Neural cell (in vitro differentiated cells): ENCODE measurements around the gene DAPK2. TPM values are rescaled to one million over a fixed set of nuclear protein-coding genes. Genes with fewer than 3 reads are reported as not detected.

Source experiments
- H2AFZ ChIP-seq: fragments of 200-600, 300-800 bp; sonication (generic), shearing (Covaris generic); 2 replicates; pipeline ENCODE4 v1.6.0; 2014; ENCODE audit warnings: low read depth, mild to moderate bottlenecking, antibody characterized with exemption, low read length, moderate library complexity
- H3F3A ChIP-seq: fragments of 200-600 bp; shearing (Covaris generic); 2 replicates; pipeline ENCODE4 v1.6.1; 2016; ENCODE audit warnings: mild to moderate bottlenecking, moderate library complexity, mixed read lengths, antibody characterized with exemption, low read length; ENCODE audit not compliant: insufficient read depth, poor library complexity, severe bottlenecking
- H3K27ac ChIP-seq: fragments of 200-600, 300-800 bp; sonication (generic), shearing (Covaris generic); 2 replicates; pipeline ENCODE4 v1.5.1; 2014; ENCODE audit warnings: mild to moderate bottlenecking, low read length, moderate library complexity
- H3K27me3 ChIP-seq: fragments of 300-800, 200-600 bp; sonication (generic), shearing (Covaris generic); 2 replicates; pipeline ENCODE4 v1.6.0; 2014; ENCODE audit warnings: mild to moderate bottlenecking, low read depth, low read length, moderate library complexity; ENCODE audit not compliant: insufficient read depth
- H3K36me3 ChIP-seq: fragments of 300-800, 200-600 bp; sonication (generic), shearing (Covaris generic); 2 replicates; pipeline ENCODE4 v1.5.1; 2014; ENCODE audit warnings: mild to moderate bottlenecking, antibody characterized with exemption, low read length, moderate library complexity; ENCODE audit not compliant: insufficient read depth
- H3K4me2 ChIP-seq: fragments of 300-800, 200-600 bp; sonication (generic), shearing (Covaris generic); 2 replicates; pipeline ENCODE4 v1.6.0; 2014; ENCODE audit warnings: mild to moderate bottlenecking, low read length
- H3K4me3 ChIP-seq: fragments of 300-800, 200-600 bp; sonication (generic), shearing (Covaris generic); 2 replicates; pipeline ENCODE4 v1.5.1; 2014; ENCODE audit warnings: mild to moderate bottlenecking, low read length, moderate library complexity
- H3K79me2 ChIP-seq: fragments of 200-600 bp; shearing (Covaris generic); replicated peaks from 2 replicates; pipeline ENCODE4 v1.6.0; 2014; ENCODE audit warnings: mild to moderate bottlenecking, low read length, moderate library complexity; ENCODE audit not compliant: insufficient read depth
- H3K9ac ChIP-seq: fragments of 300-800, 200-600 bp; sonication (generic), shearing (Covaris generic); 2 replicates; pipeline ENCODE4 v1.6.1; 2016; ENCODE audit warnings: mild to moderate bottlenecking, low read length, mixed read lengths
- H3K9me2 ChIP-seq: fragments of 200-600 bp; shearing (Covaris generic); 2 replicates; pipeline ENCODE4 v1.6.1; 2016; ENCODE audit warnings: mild to moderate bottlenecking, low read length, mixed read lengths; ENCODE audit not compliant: insufficient read depth
- H3K9me3 ChIP-seq: fragments of 200-600, 300-800 bp; sonication (generic), shearing (Covaris generic); 2 replicates; pipeline ENCODE4 v1.6.1; 2016; ENCODE audit warnings: mild to moderate bottlenecking, mixed run types, low read length, moderate library complexity, mixed read lengths
- H4K20me1 ChIP-seq: fragments of 200-600 bp; shearing (Covaris generic); 2 replicates; pipeline ENCODE4 v1.6.1; 2016; ENCODE audit warnings: mild to moderate bottlenecking, mixed run types; ENCODE audit not compliant: insufficient read depth
- EP300 ChIP-seq: fragments of 450-650 bp; conservative IDR thresholded peaks from 2 replicates; pipeline ENCODE4 v1.6.1; 2014; ENCODE audit warnings: antibody characterized with exemption, mild to moderate bottlenecking, moderate library complexity; ENCODE audit not compliant: poor library complexity, severe bottlenecking
- EZH2 ChIP-seq: fragments of 200-600, 300-800 bp; shearing (Covaris generic), sonication (generic); IDR thresholded peaks from 2 replicates; pipeline ENCODE4 v1.6.1; 2014; ENCODE audit warnings: antibody characterized with exemption, low read length, borderline replicate concordance, mild to moderate bottlenecking; ENCODE audit not compliant: insufficient read depth, poor library complexity, severe bottlenecking
- MXI1 ChIP-seq: fragments of 450-650 bp; conservative IDR thresholded peaks from 2 replicates; pipeline ENCODE4 v1.6.1; 2014; ENCODE audit warnings: antibody characterized with exemption, mild to moderate bottlenecking; ENCODE audit not compliant: poor library complexity, severe bottlenecking
- POLR2AphosphoS5 ChIP-seq: IDR thresholded peaks from 2 replicates; pipeline ENCODE4 v1.6.1; 2012
- RAD21 ChIP-seq: fragments of 450-650 bp; conservative IDR thresholded peaks from 2 replicates; pipeline ENCODE4 v1.6.1; 2014; ENCODE audit warnings: antibody characterized with exemption, mild to moderate bottlenecking, moderate library complexity
- REST ChIP-seq: IDR thresholded peaks from 2 replicates; pipeline ENCODE4 v1.6.1; 2012; ENCODE audit warnings: borderline replicate concordance
- SMC3 ChIP-seq: fragments of 450-650 bp; conservative IDR thresholded peaks from 2 replicates; pipeline ENCODE4 v1.6.1; 2014; ENCODE audit warnings: antibody characterized with exemption, mild to moderate bottlenecking, moderate library complexity; ENCODE audit not compliant: poor library complexity
- TAF1 ChIP-seq: IDR thresholded peaks from 2 replicates; pipeline ENCODE4 v1.6.1; 2012; ENCODE audit warnings: low read depth
- polyA plus RNA-seq: library from polyadenylated mRNA; depleted of rRNA; stranded (reverse); fragments of >200 nt; gene quantifications from 2 replicates; pipeline ENCODE4 v1.2.3, GENCODE V29; 2014
- TF ChIP-seq, protein P1 (sequence below): fragments of 450-650 bp; IDR thresholded peaks from 2 replicates; pipeline ENCODE4 v1.5.1; 2014; ENCODE audit warnings: antibody characterized with exemption, mild to moderate bottlenecking, moderate library complexity; ENCODE audit not compliant: poor library complexity, severe bottlenecking

DAPK2 gene
- polyA plus RNA-seq, 1 donor from 2014 or later: 0.78 TPM

DNA sequence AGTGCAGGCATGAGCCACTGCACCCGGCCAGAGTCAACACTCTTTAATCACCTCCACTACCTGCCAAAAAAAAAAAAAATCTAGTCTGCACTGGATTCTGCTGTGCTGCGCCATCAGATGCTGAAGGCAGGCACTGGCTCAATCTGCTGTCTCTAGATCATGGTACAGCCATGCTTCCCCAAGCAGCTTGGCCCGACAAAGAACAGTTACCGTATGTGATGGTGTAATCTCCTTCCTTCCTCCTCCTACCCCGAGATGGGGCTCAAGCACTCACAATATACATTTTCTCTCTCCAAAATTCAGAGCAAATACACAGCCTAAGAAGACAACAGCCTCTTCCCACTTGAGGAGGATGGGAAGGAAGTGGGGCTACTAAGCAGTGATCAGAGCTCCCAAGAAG lies 45.1 kb downstream of the DAPK2 start:
- Histone ChIP-seq H3K4me3 (no peak overlapping the region), H3K9me3 (no peaks in the 10 kb centered on the region), H4K20me1 (no peaks in the 10 kb centered on the region), H3K4me2 (no peak overlapping the region), H3K27me3 (no peaks in the 10 kb centered on the region), H3K9me2 (no peaks in the 10 kb centered on the region), H3K79me2 (no peaks in the 10 kb centered on the region), H3K9ac (no peak overlapping the region), H3F3A (no peaks in the 10 kb centered on the region), H3K27ac (no peak overlapping the region), H2AFZ (no peak overlapping the region), H3K36me3 (no peaks in the 10 kb centered on the region)
- TF ChIP-seq MXI1 (no peak), TAF1 (no peak), EZH2 (no peak), POLR2AphosphoS5 (no peak), EP300 (no peak), SMC3 (no peak), RAD21 (no peak), REST (no peak)
- TF ChIP-seq, protein P1, sequence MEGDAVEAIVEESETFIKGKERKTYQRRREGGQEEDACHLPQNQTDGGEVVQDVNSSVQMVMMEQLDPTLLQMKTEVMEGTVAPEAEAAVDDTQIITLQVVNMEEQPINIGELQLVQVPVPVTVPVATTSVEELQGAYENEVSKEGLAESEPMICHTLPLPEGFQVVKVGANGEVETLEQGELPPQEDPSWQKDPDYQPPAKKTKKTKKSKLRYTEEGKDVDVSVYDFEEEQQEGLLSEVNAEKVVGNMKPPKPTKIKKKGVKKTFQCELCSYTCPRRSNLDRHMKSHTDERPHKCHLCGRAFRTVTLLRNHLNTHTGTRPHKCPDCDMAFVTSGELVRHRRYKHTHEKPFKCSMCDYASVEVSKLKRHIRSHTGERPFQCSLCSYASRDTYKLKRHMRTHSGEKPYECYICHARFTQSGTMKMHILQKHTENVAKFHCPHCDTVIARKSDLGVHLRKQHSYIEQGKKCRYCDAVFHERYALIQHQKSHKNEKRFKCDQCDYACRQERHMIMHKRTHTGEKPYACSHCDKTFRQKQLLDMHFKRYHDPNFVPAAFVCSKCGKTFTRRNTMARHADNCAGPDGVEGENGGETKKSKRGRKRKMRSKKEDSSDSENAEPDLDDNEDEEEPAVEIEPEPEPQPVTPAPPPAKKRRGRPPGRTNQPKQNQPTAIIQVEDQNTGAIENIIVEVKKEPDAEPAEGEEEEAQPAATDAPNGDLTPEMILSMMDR: no peak

DNA sequence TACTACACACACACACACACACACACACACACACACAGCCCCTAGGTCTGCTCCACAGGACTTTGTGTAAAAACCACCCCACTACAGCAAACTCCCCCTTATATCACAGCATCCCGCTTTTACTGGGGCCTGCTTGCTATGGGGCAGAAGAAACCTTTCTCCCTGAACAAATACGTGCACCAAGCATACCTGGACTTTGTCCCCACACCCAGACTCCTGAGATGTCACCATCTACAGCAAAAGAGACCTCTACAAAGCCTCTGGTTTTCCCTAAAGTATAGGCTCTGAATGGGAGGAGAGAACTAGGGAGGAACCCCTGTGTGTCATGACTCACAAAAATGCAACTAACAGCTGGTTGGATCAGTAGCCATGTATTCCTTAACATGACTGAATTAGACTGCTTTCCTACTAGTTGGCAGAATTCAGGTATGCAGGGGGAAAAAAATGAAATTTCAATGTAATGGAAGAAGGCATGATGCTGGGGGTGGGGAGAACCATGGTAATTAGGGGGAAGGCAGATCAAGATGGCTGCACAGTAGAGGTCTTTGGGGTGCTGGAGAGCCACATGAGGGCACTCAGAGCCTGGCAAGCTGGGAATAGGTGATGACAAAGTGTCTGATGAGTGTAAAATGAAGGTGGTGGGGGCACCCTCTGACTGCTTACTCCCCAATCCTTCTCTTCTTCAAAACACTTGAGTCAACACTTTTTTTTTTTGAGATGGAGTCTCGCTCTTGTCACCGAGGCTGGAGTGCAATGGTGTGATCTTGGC lies 45.9 kb downstream of the DAPK2 start:
- H3K79me2 ChIP-seq: no peaks in the 10 kb centered on the region
- no peaks in the 10 kb centered on the region for H3F3A ChIP-seq
- H3K9me2 ChIP-seq: no peaks in the 10 kb centered on the region
- no peaks in the 10 kb centered on the region for H3K9me3 ChIP-seq
- H2AFZ ChIP-seq: no peak overlapping the region
- no peak overlapping the region for H3K4me3 ChIP-seq
- H3K36me3 ChIP-seq: no peaks in the 10 kb centered on the region
- H3K4me2 ChIP-seq: no peak overlapping the region
- no peak overlapping the region for H3K9ac ChIP-seq
- TF ChIP-seq POLR2AphosphoS5 (no peak), MXI1 (no peak), RAD21 (no peak), TAF1 (no peak), EP300 (no peak), SMC3 (no peak), EZH2 (no peak), REST (no peak)
- TF ChIP-seq, protein P1: no peak
- H3K27ac ChIP-seq: no peak overlapping the region
- no peaks in the 10 kb centered on the region for H3K27me3 ChIP-seq
- H4K20me1 ChIP-seq: no peaks in the 10 kb centered on the region
